HepG2 (cell line): ENCODE data around the gene SH2D5. TPM values are rescaled to one million over a fixed set of nuclear protein-coding genes. Genes with fewer than 3 reads are reported as not detected.

ENCODE experiments used
- ATAC-seq: fragments of 200-7000 bp; cut with Tn5 transposase; 3 replicates; pipeline ENCODE4 v1.9.1; 2020; ENCODE audit warnings: mild to moderate bottlenecking, moderate library complexity
- BruUV-seq: library from RNA; stranded (reverse); fragments of 400-500 nt; replicated peaks from 2 replicates; lab custom pipeline; 2021; lab: Mats Ljungman, UMichigan
- CTCF ChIA-PET: fragments of 300-600 bp; formaldehyde crosslinking; extraction: SDS; loops from one replicate; lab custom pipeline; 2021; ENCODE audit warnings: low total read pairs, inconsistent platforms, low intra/inter-chr PET ratio; lab: Yijun Ruan, JAX
- POLR2A ChIA-PET: fragments of 350-600 bp; sonication (Branson Sonifier 250); formaldehyde crosslinking; loops from one replicate; lab custom pipeline; 2020; ENCODE audit warnings: antibody characterized with exemption, inconsistent platforms; lab: Yijun Ruan, JAX
- DNase-seq: peaks from one replicate; pipeline ENCODE4 v3.0.0-alpha.2; 2015; ENCODE audit warnings: low spot score
- FAIRE-seq: peaks from 3 replicates; lab custom pipeline; 2011; peaks lifted over from hg19 to GRCh38; lab: Jason Lieb, UNC
- H2AFZ ChIP-seq: one replicate; pipeline ENCODE4 v1.6.1; 2011; ENCODE audit warnings: low read length, inconsistent platforms
- H3K27ac ChIP-seq: fragments of 300-600 bp; 3 replicates; pipeline ENCODE4 v1.8.0; 2011; ENCODE audit warnings: mixed run types, mild to moderate bottlenecking, mixed read lengths, low read length, inconsistent platforms; ENCODE audit not compliant: insufficient read depth; ENCODE audit errors: extremely low read length
- H3K27me3 ChIP-seq, 2 experiments: fragments of 200-600 bp in 1 of 2; 2 replicates in 1 of 2; 3 replicates in 1 of 2; pipeline versions ENCODE4 v1.6.0 to v1.8.0; 2011; ENCODE audit warnings: low read length in 2 of 2, mild to moderate bottlenecking in 2 of 2, moderate library complexity in 2 of 2, inconsistent platforms in 1 of 2; ENCODE audit not compliant: insufficient read depth in 2 of 2, control insufficient read depth in 1 of 2
- H3K36me3 ChIP-seq, 2 experiments: fragments of 200-600 bp in 1 of 2; replicated peaks in 1 of 2; 2 replicates in 1 of 2; 3 replicates in 1 of 2; pipeline versions ENCODE4 v1.5.1 to v1.8.0; 2011; ENCODE audit warnings: low read length in 2 of 2, inconsistent platforms in 1 of 2; ENCODE audit not compliant: insufficient read depth in 2 of 2, control insufficient read depth in 1 of 2
- H3K4me1 ChIP-seq: 2 replicates; pipeline ENCODE4 v1.5.1; 2012; ENCODE audit warnings: low read length, inconsistent platforms; ENCODE audit not compliant: insufficient read depth
- H3K4me2 ChIP-seq: 2 replicates; pipeline ENCODE4 v1.6.0; 2011; ENCODE audit warnings: low read depth, low read length, inconsistent platforms
- H3K4me3 ChIP-seq, 3 experiments: fragments of 200-600 bp in 1 of 3; sonication (generic), shearing (Covaris generic) in 1 of 3; replicated peaks in 1 of 3; 2 replicates each; pipeline ENCODE4 v1.5.1; 2011 to 2016; ENCODE audit warnings: low read length in 3 of 3, inconsistent platforms in 2 of 3, low read depth in 2 of 3, mild to moderate bottlenecking in 2 of 3, control low read depth in 1 of 3, mixed read lengths in 1 of 3; ENCODE audit not compliant: insufficient read depth in 1 of 3
- H3K79me2 ChIP-seq: one replicate; pipeline ENCODE4 v1.6.1; 2011; ENCODE audit warnings: low read length, inconsistent platforms; ENCODE audit not compliant: insufficient read depth
- H3K9ac ChIP-seq: 2 replicates; pipeline ENCODE4 v1.6.0; 2011; ENCODE audit warnings: mild to moderate bottlenecking, low read depth, low read length, inconsistent platforms; ENCODE audit not compliant: insufficient read depth
- H3K9me3 ChIP-seq: 2 replicates; pipeline ENCODE4 v1.5.1; 2012; ENCODE audit warnings: mild to moderate bottlenecking, low read length
- H4K20me1 ChIP-seq: 2 replicates; pipeline ENCODE4 v1.6.0; 2011; ENCODE audit warnings: inconsistent platforms, mild to moderate bottlenecking, low read length, moderate library complexity; ENCODE audit not compliant: insufficient read depth
- MTF1 ChIP-seq: sonication (generic); formaldehyde crosslinking; IDR thresholded peaks from 2 replicates; pipeline ENCODE4 v1.5.0; 2020; ENCODE audit warnings: missing genetic modification reagents
- ZFX ChIP-seq: sonication (generic); formaldehyde crosslinking; IDR thresholded peaks from 2 replicates; pipeline ENCODE4 v1.4.0; 2020; ENCODE audit warnings: mild to moderate bottlenecking, low read depth, missing genetic modification reagents, moderate library complexity
- WGBS: methylation state at CpG from one replicate; pipeline ENCODE4 v1.1.6; 2017; ENCODE audit warnings: low lambda C conversion rate; 5-methylcytosine and 5-hydroxymethylcytosine counted together
- in situ Hi-C: cut with HindIII; loops from 2 replicates; pipeline ENCODE4 v1.10.0; 2017; ENCODE audit warnings: low pct_unique_long_range_greater_than_20kb; ENCODE audit not compliant: extremely low pct_ligation_motif_present
- intact Hi-C: fragments of 100-400 bp; cut with micrococcal nuclease; formaldehyde crosslinking; loops from one replicate; pipeline ENCODE4 v1.10.0; 2022; ENCODE audit not compliant: unreplicated experiment
- polyA plus RNA-seq, 8 experiments: library from polyadenylated mRNA; depleted of rRNA in 3 of 8; stranded (reverse) in 7 of 8; unstranded in 1 of 8; fragments of >200 nt; fragmentation: Illumina TruSeq in 4 of 8; extraction: Trizol in 4 of 8; gene quantifications; 2 replicates each; pipeline versions ENCODE4 v1.2.1 to v1.2.3, GENCODE V29; 2011 to 2016; ENCODE audit warnings: low read depth in 4 of 8, missing spikeins in 1 of 8, mixed read lengths in 1 of 8; ENCODE audit not compliant: insufficient read depth in 1 of 8
- total RNA-seq, 5 experiments: library from RNA; depleted of rRNA; stranded (reverse); fragments of >200 nt; fragmentation: Illumina TruSeq; extraction: Trizol; gene quantifications; 2 replicates each; pipeline ENCODE4 v1.2.3, GENCODE V29; 2016; ENCODE audit warnings: low read depth in 1 of 5
- TF ChIP-seq, protein P1 (sequence below): sonication (generic); formaldehyde crosslinking; IDR thresholded peaks from 2 replicates; pipeline ENCODE4 v1.5.0; 2020; ENCODE audit warnings: mild to moderate bottlenecking, missing genetic modification reagents, borderline replicate concordance
- TF ChIP-seq, protein P2 (sequence below): sonication (generic); formaldehyde crosslinking; IDR thresholded peaks from 2 replicates; pipeline ENCODE4 v1.4.0; 2020; ENCODE audit warnings: missing genetic modification reagents, borderline replicate concordance

The SH2D5 gene
- total and polyA plus RNA-seq, 2 of the 13 experiments (the other 11 are each of a cell fraction or from before 2014, with no cell fraction given) = 1.2 to 3.4 TPM

DNA sequence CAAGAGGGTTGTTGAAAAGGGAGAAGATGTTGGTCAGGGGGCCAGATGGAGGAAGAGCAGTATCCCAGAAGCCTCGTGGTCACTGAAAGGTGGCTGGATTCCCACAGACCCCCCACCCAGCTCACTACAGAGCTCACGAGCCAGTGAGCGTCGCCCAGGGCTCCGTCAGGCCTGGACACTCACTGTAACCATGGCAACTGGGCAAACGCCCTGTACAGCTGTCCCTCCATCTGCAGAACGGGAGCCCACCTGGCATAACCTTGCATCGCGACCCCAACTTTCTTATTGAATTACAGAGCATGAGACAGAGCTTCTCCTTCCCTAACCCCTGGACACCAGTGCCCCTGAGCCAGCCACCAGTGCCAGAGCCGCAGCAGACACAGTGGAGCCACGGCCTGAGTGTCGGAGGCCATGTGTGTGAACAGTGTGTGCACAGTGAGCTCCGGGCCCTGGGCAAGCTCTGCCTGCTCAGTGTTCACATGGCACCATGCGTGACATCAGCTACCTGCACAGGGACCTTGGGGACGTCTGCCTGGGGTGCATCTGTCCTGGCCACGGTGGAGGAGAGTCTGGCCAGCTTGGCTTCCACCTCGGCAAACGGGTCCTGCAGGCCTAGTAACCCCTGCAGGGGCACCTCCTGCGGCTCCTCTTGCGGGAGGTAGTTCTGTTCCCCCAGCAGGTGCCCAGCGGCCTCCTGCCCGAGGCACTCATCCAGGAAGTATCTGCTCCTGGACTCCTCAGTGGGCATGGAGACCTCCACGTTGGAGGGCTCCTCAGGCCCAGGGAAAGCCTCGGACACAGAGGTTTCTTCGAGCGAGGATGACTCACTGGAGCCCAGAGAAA, 45.4 kb downstream of the SH2D5 start (continued):
- TF ChIP-seq, protein P1, sequence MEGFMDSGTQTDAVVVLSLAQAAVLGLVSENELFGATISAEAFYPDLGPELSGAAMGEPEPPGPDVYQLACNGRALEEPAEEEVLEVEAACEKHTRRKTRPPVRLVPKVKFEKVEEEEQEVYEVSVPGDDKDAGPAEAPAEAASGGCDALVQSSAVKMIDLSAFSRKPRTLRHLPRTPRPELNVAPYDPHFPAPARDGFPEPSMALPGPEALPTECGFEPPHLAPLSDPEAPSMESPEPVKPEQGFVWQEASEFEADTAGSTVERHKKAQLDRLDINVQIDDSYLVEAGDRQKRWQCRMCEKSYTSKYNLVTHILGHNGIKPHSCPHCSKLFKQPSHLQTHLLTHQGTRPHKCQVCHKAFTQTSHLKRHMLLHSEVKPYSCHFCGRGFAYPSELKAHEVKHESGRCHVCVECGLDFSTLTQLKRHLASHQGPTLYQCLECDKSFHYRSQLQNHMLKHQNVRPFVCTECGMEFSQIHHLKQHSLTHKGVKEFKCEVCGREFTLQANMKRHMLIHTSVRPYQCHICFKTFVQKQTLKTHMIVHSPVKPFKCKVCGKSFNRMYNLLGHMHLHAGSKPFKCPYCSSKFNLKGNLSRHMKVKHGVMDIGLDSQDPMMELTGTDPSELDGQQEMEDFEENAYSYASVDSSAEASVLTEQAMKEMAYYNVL (CRISPR knock-in tag) = no peak
- TF ChIP-seq, protein P2, sequence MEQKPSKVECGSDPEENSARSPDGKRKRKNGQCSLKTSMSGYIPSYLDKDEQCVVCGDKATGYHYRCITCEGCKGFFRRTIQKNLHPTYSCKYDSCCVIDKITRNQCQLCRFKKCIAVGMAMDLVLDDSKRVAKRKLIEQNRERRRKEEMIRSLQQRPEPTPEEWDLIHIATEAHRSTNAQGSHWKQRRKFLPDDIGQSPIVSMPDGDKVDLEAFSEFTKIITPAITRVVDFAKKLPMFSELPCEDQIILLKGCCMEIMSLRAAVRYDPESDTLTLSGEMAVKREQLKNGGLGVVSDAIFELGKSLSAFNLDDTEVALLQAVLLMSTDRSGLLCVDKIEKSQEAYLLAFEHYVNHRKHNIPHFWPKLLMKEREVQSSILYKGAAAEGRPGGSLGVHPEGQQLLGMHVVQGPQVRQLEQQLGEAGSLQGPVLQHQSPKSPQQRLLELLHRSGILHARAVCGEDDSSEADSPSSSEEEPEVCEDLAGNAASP (CRISPR knock-in tag) = no peak

DNA sequence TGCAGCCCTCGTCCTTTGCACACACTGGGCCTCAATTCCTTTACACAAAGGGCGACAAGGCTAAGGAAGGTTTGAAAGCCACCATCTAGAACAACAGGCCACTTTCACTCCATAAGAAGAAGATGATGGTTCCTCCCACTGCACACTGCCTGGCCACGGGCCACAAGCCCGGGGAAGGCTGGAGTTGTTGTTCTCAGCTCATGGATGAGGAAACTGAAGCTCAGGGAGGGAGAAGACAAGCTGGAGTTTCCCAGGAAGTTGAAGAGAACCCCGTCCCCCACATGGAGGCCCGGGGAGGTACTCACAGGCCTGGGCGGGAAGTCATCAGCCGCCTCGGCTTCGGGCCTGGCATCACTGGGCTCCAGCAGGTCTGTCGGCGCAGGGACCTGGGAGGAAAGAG, 46.8 kb downstream of the SH2D5 start:
- H3K27ac ChIP-seq = no peak overlapping the region
- CTCF ChIA-PET = no interaction called here

More for the DNA sequence above, 46.8 kb downstream of the SH2D5 start:
- Histone ChIP-seq H3K4me2 (0 out of 2 replicates have a peak overlapping the region, but pooled peaks have one; percentile 19), H3K36me3 (no peaks in the 10 kb centered on the region), H3K79me2 (no peaks in the 10 kb centered on the region), H3K9ac (no peak overlapping the region), H3K4me3 (no peak overlapping the region; a peak in 1 of 6 replicates), H3K9me3 (no peaks in the 10 kb centered on the region), H4K20me1 (no peaks in the 10 kb centered on the region), H3K4me1 (peaks cover 41% of the 10 kb centered on the region), H2AFZ (no peak overlapping the region), H3K27me3 (peaks cover 2 to 57% of the 10 kb centered on the region in 2 experiments; a peak in 4 of 5 replicates)
- 36% methylated on average over 12 of the region's 12 CpGs for WGBS
- POLR2A ChIA-PET = no interaction called here
- in situ Hi-C loops = no loop called here
- DNase-seq (no peak), ATAC-seq (no peak), FAIRE-seq (no peak)
- no TSS peak for BruUV-seq
- intact Hi-C loops = no loop called here
- TF ChIP-seq MTF1 (CRISPR knock-in tag) (no peak), ZFX (0 out of 2 replicates have a peak, but pooled peaks have one; percentile 3)
